ENCODE measurements around the gene HLCS. TPM values are rescaled to one million over a fixed set of nuclear protein-coding genes. Genes with fewer than 3 reads are reported as not detected.

The HLCS gene
- total and polyA plus RNA-seq, 10 of the 15 experiments (the other 5 are each of a cell fraction or from before 2014, with no cell fraction given): 1.5 to 12.7 (median 9.6) TPM

- BruUV-seq (replicated peaks): no TSS peak
- no peaks in the 10 kb centered on the region for H3K27me3 ChIP-seq (replicated peaks in 1 of 2; ENCODE audit: control insufficient read depth in 2 of 2, insufficient read depth in 2 of 2, low read length in 1 of 2)
- H3K36me3 ChIP-seq (ENCODE audit: control insufficient read depth in 2 of 2, insufficient read depth in 2 of 2, low read length in 1 of 2): no peaks in the 10 kb centered on the region
- H2AFZ ChIP-seq (ENCODE audit: control insufficient read depth, low read depth, low read length): peak overlapping the region; percentile 87
- intact Hi-C loops (cut with micrococcal nuclease; ENCODE audit: unreplicated experiment): loop anchor here (5.0 to 10.0 kb wide), 2 partner anchors 82 to 375 kb away; partner anchors contain the start of genes DYRK1A, PIGP and TTC3
- ATAC-seq (peak; percentile 97), DNase-seq (ENCODE audit: low read depth, low spot score) (peak; percentile 45), FAIRE-seq (no peak)
- H3K4me3 ChIP-seq: peak overlapping the region; percentile 76
- CTCF ChIA-PET: interaction anchor here (0.6 to 5.8 kb wide), 12 partner anchors 9 to 1227 kb away, joined by 3 to 94 read pairs (median 7); partner anchors contain the start of gene HLCS
- H3K79me2 ChIP-seq (ENCODE audit: control insufficient read depth, insufficient read depth, low read length): no peaks in the 10 kb centered on the region
- H3K27ac ChIP-seq (ENCODE audit: control insufficient read depth, insufficient read depth): peak overlapping the region; percentile 56
- WGBS (ENCODE audit: insufficient coverage, insufficient replicate concordance, low lambda C conversion rate, missing lambda C conversion rate): 3% methylated on average over 82 of the region's 97 CpGs
- H3K4me2 ChIP-seq (ENCODE audit: control insufficient read depth, insufficient read depth): peak overlapping the region; percentile 85
- POLR2A ChIA-PET: interaction anchor here (0.8 to 2.4 kb wide), 4 partner anchors 10 to 24 kb away, joined by 3 to 12 read pairs (median 4); partner anchors contain the start of gene HLCS
- H3K9me3 ChIP-seq (replicated peaks; ENCODE audit: control insufficient read depth, insufficient read depth, low read length): no peaks in the 10 kb centered on the region
- H4K20me1 ChIP-seq (ENCODE audit: control insufficient read depth, insufficient read depth): no peaks in the 10 kb centered on the region
- SMC1A ChIA-PET (ENCODE audit: uncharacterized antibody, unreplicated experiment): interaction anchor here (1.1 to 4.1 kb wide), 7 partner anchors 11 to 37 kb away, joined by 3 to 23 read pairs (median 3); no protein-coding TSS in a partner anchor
- in situ Hi-C loops (cut with MboI): no loop called here
- no peaks in the 10 kb centered on the region for H3K4me1 ChIP-seq (ENCODE audit: control insufficient read depth, insufficient read depth, low read length)
- RAD21 ChIA-PET (ENCODE audit: unreplicated experiment): interaction anchor here (0.8 to 2.1 kb wide), 6 partner anchors 10 to 50 kb away, joined by 3 to 19 read pairs (median 6); partner anchors contain the start of gene HLCS
- peak overlapping the region; percentile 60; the same call in 1 of the 2 replicates for H3K9ac ChIP-seq (ENCODE audit: control insufficient read depth, insufficient read depth, low read length)
- TF ChIP-seq RAD21 (IDR thresholded peaks at IDR 0.05; ENCODE audit: insufficient read depth, low read depth, low read length): peak; percentile 43
- no peak for TF ChIP-seq NBN (IDR thresholded peaks at IDR 0.05)
- TF ChIP-seq ZBTB33 (IDR thresholded peaks at IDR 0.05): no peak
- no peak; the same call in none of the 2 replicates for TF ChIP-seq NKRF (conservative IDR thresholded peaks at IDR 0.05)
- TF ChIP-seq SMARCA5 (IDR thresholded peaks at IDR 0.05): peak; percentile 49; the same call in 1 of the 2 replicates
- TF ChIP-seq CBFB (IDR thresholded peaks at IDR 0.05; ENCODE audit: low read depth): no peak
- no peak for TF ChIP-seq SMAD5 (IDR thresholded peaks at IDR 0.05; ENCODE audit: low read depth)
- TF ChIP-seq NFYA (IDR thresholded peaks at IDR 0.05; ENCODE audit: borderline replicate concordance, low read depth, low read length): no peak
- TF ChIP-seq ZNF592 (IDR thresholded peaks at IDR 0.05): peak; percentile 53; the same call in 1 of the 2 replicates
- no peak for TF ChIP-seq CREM (IDR thresholded peaks at IDR 0.05; ENCODE audit: low read depth)
- TF ChIP-seq ATF2 (IDR thresholded peaks at IDR 0.05; ENCODE audit: low read length): no peak
- TF ChIP-seq LARP7 (IDR thresholded peaks at IDR 0.05): peak; percentile 84
- TF ChIP-seq SREBF2 (IDR thresholded peaks at IDR 0.05; ENCODE audit: low read length): no peak
- no peak for TF ChIP-seq STAT3 (IDR thresholded peaks at IDR 0.05; ENCODE audit: low read depth, low read length)
Observed at GRCh38 chr21:36989699-36990507, 23.4 kb upstream of the HLCS start.

All from GM12878 (cell line).